ENCODE results near the gene EPN2.

Gene EPN2

DNA sequence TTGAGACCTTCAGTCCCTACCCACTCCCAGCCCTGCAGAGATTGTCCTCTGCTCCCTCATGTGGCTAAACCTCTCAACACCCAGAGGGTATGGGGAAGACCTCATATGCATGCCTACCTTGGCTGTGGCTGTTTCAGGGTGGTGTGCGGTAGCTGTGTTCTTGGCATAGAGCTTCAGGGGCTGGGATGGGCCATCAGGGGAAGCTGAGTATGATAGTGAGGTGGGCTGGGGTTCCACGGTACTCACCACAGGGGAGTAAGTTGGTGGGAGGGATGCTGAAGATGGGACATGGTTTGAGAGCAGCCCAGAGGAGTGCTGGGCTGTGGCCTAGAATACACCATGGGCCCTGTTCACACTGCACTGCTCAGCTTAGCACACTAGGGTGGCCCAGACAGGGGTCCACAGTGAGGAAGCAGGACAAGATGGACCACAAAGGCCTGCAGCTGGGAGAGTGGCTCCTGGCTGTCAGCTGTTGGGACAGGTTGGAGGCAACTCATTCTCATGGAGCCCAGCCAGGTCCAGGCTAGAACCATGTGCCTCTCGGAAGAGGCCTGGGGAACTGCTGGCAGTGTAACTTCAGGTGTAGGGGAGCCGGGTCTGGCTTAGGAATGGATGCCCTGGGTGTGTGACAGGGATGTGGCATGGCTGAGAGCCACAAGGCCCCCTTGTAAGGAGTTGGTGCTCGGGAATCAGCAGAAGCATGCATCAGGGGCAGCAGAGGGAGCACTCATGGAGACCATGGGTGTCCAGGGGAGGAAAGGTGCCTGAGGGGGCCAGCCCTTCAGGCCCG is 146.7 kb downstream of the EPN2 start:
- no peak for DNase-seq

DNA sequence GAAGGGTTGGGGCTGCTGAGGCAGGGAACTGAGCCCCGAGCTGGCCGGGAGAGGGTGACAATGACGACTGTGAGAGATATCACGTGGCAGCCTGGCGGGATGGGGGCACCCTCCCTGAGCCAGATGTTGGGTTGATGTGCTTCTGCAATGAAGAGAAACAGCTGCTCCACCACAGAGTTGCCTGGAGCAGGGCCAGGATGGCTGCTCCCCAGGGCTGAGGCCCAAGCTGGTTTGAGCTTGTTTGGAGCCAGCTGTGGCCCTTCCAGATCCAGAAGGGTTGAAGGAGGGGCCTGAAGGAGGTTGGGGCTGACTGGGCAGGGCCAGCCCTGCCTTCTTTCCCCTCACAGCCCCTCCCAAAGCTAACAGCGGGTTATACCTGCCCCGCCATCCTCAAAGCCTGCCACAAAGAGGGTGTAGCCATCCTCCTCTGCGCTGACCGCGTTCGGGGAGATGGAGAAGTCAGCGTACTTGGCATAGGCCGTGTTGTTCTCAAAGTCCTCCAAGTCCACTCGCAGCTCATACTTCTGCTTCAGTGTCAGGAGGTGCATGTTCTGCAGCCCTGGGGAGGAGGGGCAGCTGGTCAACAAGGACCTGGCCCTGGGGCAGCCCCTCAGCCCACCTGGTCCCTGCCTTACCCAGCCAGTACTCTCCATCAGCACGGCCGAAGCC is 147.7 kb downstream of the EPN2 start:
- peak; percentile 73 for DNase-seq

DNA sequence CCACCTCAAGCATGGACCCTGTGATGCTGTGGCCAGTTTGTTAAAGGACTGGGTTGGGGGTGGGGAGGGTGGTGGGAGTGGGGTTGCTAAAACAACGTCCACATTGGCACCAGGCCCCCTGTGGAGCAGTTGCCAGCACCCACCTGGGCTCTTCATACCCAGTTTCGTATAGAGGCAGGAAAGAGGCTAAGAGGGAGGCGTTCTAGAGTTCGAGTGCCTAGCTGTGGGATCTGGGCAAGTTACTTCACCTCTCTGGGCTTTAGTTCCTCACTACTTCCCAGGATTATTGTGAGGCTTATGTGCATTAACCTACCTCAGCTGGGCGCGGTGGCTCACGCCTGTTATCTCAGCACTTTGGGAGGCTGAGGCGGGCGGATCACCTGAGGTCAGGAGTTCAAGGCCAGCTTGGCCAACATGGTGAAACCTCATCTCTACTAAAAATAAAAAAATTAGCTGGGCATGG is 148.4 kb downstream of the EPN2 start:
- DNase-seq, result no peak
